BE2C (cell line): ENCODE results near the gene WLS. TPM values are rescaled to one million over a fixed set of nuclear protein-coding genes. Genes with fewer than 3 reads are reported as not detected.

ENCODE experiments used
- DNase-seq: peaks from one replicate; pipeline ENCODE4 v3.0.0-alpha.2; 2020
- H3K27me3 ChIP-seq: fragments of 250-450 bp; sonication (Bioruptor Pico); 2 replicates; pipeline ENCODE4 v1.5.1; 2020; ENCODE audit warnings: mild to moderate bottlenecking
- H3K36me3 ChIP-seq: fragments of 250-450 bp; sonication (Bioruptor Pico); 2 replicates; pipeline ENCODE4 v1.5.1; 2020; ENCODE audit warnings: mild to moderate bottlenecking
- H3K4me1 ChIP-seq: fragments of 250-450 bp; sonication (Bioruptor Pico); 2 replicates; pipeline ENCODE4 v1.5.1; 2020
- H3K4me3 ChIP-seq: 2 replicates; pipeline ENCODE4 v1.5.1; 2011; ENCODE audit warnings: low read depth, low read length
- H3K9me3 ChIP-seq: fragments of 250-450 bp; sonication (Bioruptor Pico); 2 replicates; pipeline ENCODE4 v1.5.1; 2020
- CTCF ChIP-seq: IDR thresholded peaks from 2 replicates; pipeline ENCODE4 v1.5.1; 2012; ENCODE audit warnings: mild to moderate bottlenecking, low read depth, low read length
- polyA plus RNA-seq: library from polyadenylated mRNA; unstranded; fragments of >200 nt; gene quantifications from one replicate; pipeline ENCODE4 v1.2.1, GENCODE V29; 2012; ENCODE audit warnings: low read depth, missing spikeins; ENCODE audit not compliant: insufficient read length, insufficient read depth

The WLS gene
- polyA plus RNA-seq = 23.2 TPM

GRCh38 chr1:68232289-68233148, at the start of gene WLS:
Gene WLS, minus strand, starts transcription at chr1:68232523. Its CDS starts 224 bp downstream, at chr1:68232299.
- no peaks in the 10 kb centered on the region for H3K9me3 ChIP-seq
- no peaks in the 10 kb centered on the region for H3K36me3 ChIP-seq
- H3K27me3 ChIP-seq = no peaks in the 10 kb centered on the region
- no peaks in the 10 kb centered on the region for H3K4me1 ChIP-seq
- DNase-seq = peak; percentile 74
- peak within 1 kb of the TSS; percentile 84 for H3K4me3 ChIP-seq
- TF ChIP-seq CTCF = peak; percentile 21; the same call in 1 of the 2 replicates

GRCh38 chr1:68280286-68280685, 48.0 kb upstream of the WLS start:
- Histone ChIP-seq H3K27me3 (no peaks in the 10 kb centered on the region), H3K4me1 (no peaks in the 10 kb centered on the region), H3K4me3 (no peak overlapping the region), H3K36me3 (no peaks in the 10 kb centered on the region), H3K9me3 (no peaks in the 10 kb centered on the region)
- TF ChIP-seq CTCF = no peak
- DNase-seq = no peak

GRCh38 chr1:68279846-68280245, 47.5 kb upstream of the WLS start:
- no peaks in the 10 kb centered on the region for H3K4me1 ChIP-seq
- H3K9me3 ChIP-seq = no peaks in the 10 kb centered on the region
- H3K36me3 ChIP-seq = no peaks in the 10 kb centered on the region
- no peak for TF ChIP-seq CTCF
- DNase-seq = no peak
- H3K27me3 ChIP-seq = no peaks in the 10 kb centered on the region
- H3K4me3 ChIP-seq = no peak overlapping the region

- no peaks in the 10 kb centered on the region for H3K4me1 ChIP-seq
- no peaks in the 10 kb centered on the region for H3K36me3 ChIP-seq
- no peak for TF ChIP-seq CTCF
- DNase-seq = no peak
- no peaks in the 10 kb centered on the region for H3K27me3 ChIP-seq
- H3K9me3 ChIP-seq = no peaks in the 10 kb centered on the region
- H3K4me3 ChIP-seq = no peak overlapping the region
Measured at GRCh38 chr1:68278221-68278620, 45.9 kb upstream of the WLS start.

GRCh38 chr1:68276448-68276847, 44.1 kb upstream of the WLS start:
- no peaks in the 10 kb centered on the region for H3K36me3 ChIP-seq
- no peaks in the 10 kb centered on the region for H3K4me1 ChIP-seq
- no peaks in the 10 kb centered on the region for H3K9me3 ChIP-seq
- no peak overlapping the region for H3K4me3 ChIP-seq
- DNase-seq = no peak
- no peaks in the 10 kb centered on the region for H3K27me3 ChIP-seq
- no peak for TF ChIP-seq CTCF

GRCh38 chr1:68273530-68273929, 41.2 kb upstream of the WLS start:
- Histone ChIP-seq H3K4me3 (no peak overlapping the region), H3K27me3 (no peaks in the 10 kb centered on the region), H3K9me3 (no peaks in the 10 kb centered on the region), H3K4me1 (no peaks in the 10 kb centered on the region), H3K36me3 (no peaks in the 10 kb centered on the region)
- TF ChIP-seq CTCF = no peak
- DNase-seq = no peak
